Measurements from ENCODE around the gene FN3K. TPM values are rescaled to one million over a fixed set of nuclear protein-coding genes. Genes with fewer than 3 reads are reported as not detected.
A peak's percentile ranks its signal among the peaks of the same experiment; 100 is the strongest.
"Not testable (repeated sequence)": the region's sequence is repeated elsewhere in the genome, so short reads cannot be mapped to it uniquely, and the experiment has no call there.

The FN3K gene
- total RNA-seq, 2 experiments from 2014 or later: 1.7 to 1.9 TPM

DNA sequence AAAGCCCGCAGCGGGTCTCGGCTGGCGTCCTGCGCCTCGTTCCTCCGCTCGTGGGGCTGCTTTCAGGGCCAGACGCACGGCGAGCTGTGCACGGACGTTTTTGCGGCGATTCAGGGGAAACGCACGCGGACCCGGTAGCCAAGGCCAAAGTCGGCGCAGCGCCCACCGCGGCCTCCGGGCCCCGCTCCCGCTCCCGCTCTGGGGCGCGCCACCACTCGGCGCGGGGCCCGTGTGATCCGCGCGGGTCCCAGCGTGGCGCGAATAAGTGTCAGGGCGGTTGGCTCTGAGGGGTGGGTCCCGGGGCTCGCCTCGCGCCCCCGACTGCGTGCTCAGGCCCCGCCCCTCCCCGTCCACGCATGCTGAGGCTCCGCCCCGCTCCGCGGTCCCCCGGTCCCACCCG, 15.8 kb downstream of the FN3K start:
- no peaks in the 10 kb centered on the region for H3K27me3 Mint-ChIP-seq (ENCODE audit: low read depth)
- H3K4me3 Mint-ChIP-seq: peak overlapping the region; percentile 22
- ChIA-PET POLR2A (no interaction called here), CTCF (no interaction called here)
- no peaks in the 10 kb centered on the region for H3K9me3 Mint-ChIP-seq (ENCODE audit: insufficient read depth)
- ATAC-seq (peak; percentile 62), DNase-seq (no peak)
- H3K4me1 Mint-ChIP-seq (ENCODE audit: low read depth): peaks cover 29% of the 10 kb centered on the region
- peaks cover 5% of the 10 kb centered on the region for H3K36me3 Mint-ChIP-seq (ENCODE audit: low read depth)
- H3K27ac Mint-ChIP-seq: no peak overlapping the region

GRCh38 chr17:82751571-82752370, 16.4 kb downstream of the FN3K start, which contains the start of gene TBCD:
TSS of gene TBCD (plus strand) at chr17:82752065. CDS start at chr17:82752194, 129 bp downstream.
- H3K36me3 Mint-ChIP-seq (ENCODE audit: low read depth): peaks cover 7% of the 10 kb centered on the region
- ChIA-PET POLR2A (no interaction called here), CTCF (no interaction called here)
- H3K9me3 Mint-ChIP-seq (ENCODE audit: insufficient read depth): no peaks in the 10 kb centered on the region
- peak within 1 kb of the TSS; percentile 83 for H3K4me3 Mint-ChIP-seq
- no peaks in the 10 kb centered on the region for H3K27me3 Mint-ChIP-seq (ENCODE audit: low read depth)
- H3K27ac Mint-ChIP-seq: peak within 1 kb of the TSS; percentile 69
- ATAC-seq (peak; percentile 87), DNase-seq (peak; percentile 90)
- peaks cover 29% of the 10 kb centered on the region for H3K4me1 Mint-ChIP-seq (ENCODE audit: low read depth)

- H3K36me3 Mint-ChIP-seq (ENCODE audit: low read depth): peaks cover 12% of the 10 kb centered on the region
- DNase-seq (peak; percentile 37), ATAC-seq (peak; percentile 38)
- H3K9me3 Mint-ChIP-seq (ENCODE audit: insufficient read depth): no peaks in the 10 kb centered on the region
- H3K4me1 Mint-ChIP-seq (ENCODE audit: low read depth): peaks cover 29% of the 10 kb centered on the region
- POLR2A ChIA-PET: no interaction called here
- no peaks in the 10 kb centered on the region for H3K27me3 Mint-ChIP-seq (ENCODE audit: low read depth)
- CTCF ChIA-PET: interaction anchor here (1.2 kb wide), 1 partner anchor 14 kb away, joined by 3 read pairs; no protein-coding TSS in a partner anchor
- H3K4me3 Mint-ChIP-seq: peak overlapping the region; percentile 82
- H3K27ac Mint-ChIP-seq: peak overlapping the region; percentile 60
Measured at GRCh38 chr17:82752371-82753200, 17.2 kb downstream of the FN3K start.

GRCh38 chr17:82753201-82753464, 17.7 kb downstream of the FN3K start:
- Mint-ChIP-seq H3K27me3 (ENCODE audit: low read depth) (no peaks in the 10 kb centered on the region), H3K36me3 (ENCODE audit: low read depth) (peaks cover 12% of the 10 kb centered on the region), H3K27ac (peak overlapping the region; percentile 43), H3K4me1 (ENCODE audit: low read depth) (peaks cover 29% of the 10 kb centered on the region), H3K9me3 (ENCODE audit: insufficient read depth) (no peaks in the 10 kb centered on the region), H3K4me3 (peak overlapping the region; percentile 82)
- ATAC-seq: no peak
- DNase-seq: no peak
- POLR2A ChIA-PET: no interaction called here
- CTCF ChIA-PET: interaction anchor here (1.2 kb wide), 1 partner anchor 13 kb away, joined by 3 read pairs; no protein-coding TSS in a partner anchor

- Mint-ChIP-seq H3K4me3 (peak overlapping the region; percentile 23), H3K27ac (no peak overlapping the region), H3K36me3 (ENCODE audit: low read depth) (peaks cover 12% of the 10 kb centered on the region), H3K4me1 (ENCODE audit: low read depth) (peaks cover 29% of the 10 kb centered on the region), H3K27me3 (ENCODE audit: low read depth) (no peaks in the 10 kb centered on the region), H3K9me3 (ENCODE audit: insufficient read depth) (no peaks in the 10 kb centered on the region)
- no peak for ATAC-seq
- CTCF ChIA-PET: interaction anchor here (0.7 to 1.1 kb wide), 3 partner anchors 9 to 86 kb away, joined by 3 to 4 read pairs (median 3); no protein-coding TSS in a partner anchor
- POLR2A ChIA-PET: no interaction called here
- DNase-seq: no peak
Measured at GRCh38 chr17:82754297-82755208, 19.1 kb downstream of the FN3K start.

DNA sequence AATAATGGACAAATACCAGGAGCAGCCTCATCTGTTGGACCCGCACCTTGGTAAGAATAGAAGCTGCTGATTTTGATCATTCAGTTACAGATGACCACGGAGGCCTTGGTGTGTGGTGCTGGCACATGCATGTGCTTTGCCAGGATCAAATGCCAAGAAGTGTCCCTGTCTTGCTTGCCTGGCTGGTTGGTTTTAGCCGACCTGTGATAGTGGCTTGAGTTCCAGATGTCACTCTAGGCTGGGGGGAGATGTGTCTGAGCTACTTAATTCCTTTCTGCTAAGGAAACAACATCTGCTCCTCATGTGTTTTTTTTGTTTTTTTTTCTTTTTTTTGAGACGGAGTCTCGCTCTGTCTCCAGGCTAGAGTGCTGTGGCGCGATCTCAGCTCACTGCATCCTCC, 20.8 kb downstream of the FN3K start:
- Mint-ChIP-seq H3K27me3 (ENCODE audit: low read depth) (no peaks in the 10 kb centered on the region), H3K4me3 (no peak overlapping the region), H3K36me3 (ENCODE audit: low read depth) (peaks cover 12% of the 10 kb centered on the region), H3K4me1 (ENCODE audit: low read depth) (peaks cover 29% of the 10 kb centered on the region), H3K9me3 (ENCODE audit: insufficient read depth) (no peaks in the 10 kb centered on the region), H3K27ac (no peak overlapping the region)
- DNase-seq: no peak
- no peak for ATAC-seq
- CTCF ChIA-PET: interaction anchor here (0.5 kb wide), 1 partner anchor 12 kb away, joined by 3 read pairs; no protein-coding TSS in a partner anchor
- POLR2A ChIA-PET: no interaction called here

- Mint-ChIP-seq H3K4me3 (no peak overlapping the region), H3K36me3 (ENCODE audit: low read depth) (peaks cover 34% of the 10 kb centered on the region), H3K4me1 (ENCODE audit: low read depth) (peaks cover 14% of the 10 kb centered on the region), H3K9me3 (ENCODE audit: insufficient read depth) (no peaks in the 10 kb centered on the region), H3K27ac (peak overlapping the region; percentile 37), H3K27me3 (ENCODE audit: low read depth) (no peaks in the 10 kb centered on the region)
- ATAC-seq (no peak), DNase-seq (no peak)
- POLR2A ChIA-PET: interaction anchor here (0.6 kb wide), 1 partner anchor 8 kb away, joined by 3 read pairs; no protein-coding TSS in a partner anchor
- CTCF ChIA-PET: interaction anchor here (0.7 to 1.6 kb wide), 5 partner anchors 10 to 97 kb away, joined by 3 to 8 read pairs (median 3); no protein-coding TSS in a partner anchor
Measured at GRCh38 chr17:82765371-82765770, 30.0 kb downstream of the FN3K start.

DNA sequence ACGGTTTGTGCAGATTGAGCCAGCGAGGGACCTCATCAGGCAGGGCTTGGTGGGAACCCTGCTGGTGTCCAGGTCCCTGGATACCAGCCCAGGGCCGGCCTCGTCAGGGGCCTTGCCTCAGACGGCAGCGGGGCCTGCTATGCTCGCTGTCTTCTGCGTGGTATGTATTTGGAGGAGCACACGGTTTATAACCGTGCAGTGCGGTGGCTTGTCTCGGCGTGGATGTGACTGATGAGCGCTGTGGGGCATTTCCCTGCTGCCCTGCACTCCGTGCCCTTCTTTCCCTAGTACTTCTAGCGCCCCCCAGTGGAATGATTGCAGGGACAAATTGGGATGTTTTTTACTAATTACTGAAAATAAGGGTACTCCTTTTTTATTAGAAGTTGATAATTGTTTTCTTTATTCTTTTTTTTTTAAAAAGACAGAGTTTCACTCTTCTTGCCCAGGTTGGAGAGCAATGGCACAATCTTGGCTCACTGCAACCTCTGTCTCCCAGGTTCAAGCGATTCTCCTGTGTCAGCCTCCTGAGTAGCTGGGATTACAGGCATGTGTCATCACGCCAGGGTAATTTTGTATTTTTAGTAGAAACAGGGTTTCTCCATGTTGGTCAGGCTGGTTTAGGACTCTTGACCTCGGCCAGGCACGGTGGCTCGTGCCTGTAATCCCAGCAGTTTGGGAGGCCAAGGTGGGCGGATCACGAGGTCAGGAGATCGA, 31.8 kb downstream of the FN3K start:
- no peaks in the 10 kb centered on the region for H3K27me3 Mint-ChIP-seq (ENCODE audit: low read depth)
- H3K9me3 Mint-ChIP-seq (ENCODE audit: insufficient read depth): no peaks in the 10 kb centered on the region
- peaks cover 39% of the 10 kb centered on the region for H3K36me3 Mint-ChIP-seq (ENCODE audit: low read depth)
- CTCF ChIA-PET: interaction anchor here (0.7 to 1.6 kb wide), 5 partner anchors 8 to 99 kb away, joined by 3 to 8 read pairs (median 4); no protein-coding TSS in a partner anchor
- DNase-seq (peak; percentile 51), ATAC-seq (no peak)
- no peak overlapping the region for H3K27ac Mint-ChIP-seq
- H3K4me1 Mint-ChIP-seq (ENCODE audit: low read depth): peaks cover 16% of the 10 kb centered on the region
- POLR2A ChIA-PET: no interaction called here
- no peak overlapping the region for H3K4me3 Mint-ChIP-seq

DNA sequence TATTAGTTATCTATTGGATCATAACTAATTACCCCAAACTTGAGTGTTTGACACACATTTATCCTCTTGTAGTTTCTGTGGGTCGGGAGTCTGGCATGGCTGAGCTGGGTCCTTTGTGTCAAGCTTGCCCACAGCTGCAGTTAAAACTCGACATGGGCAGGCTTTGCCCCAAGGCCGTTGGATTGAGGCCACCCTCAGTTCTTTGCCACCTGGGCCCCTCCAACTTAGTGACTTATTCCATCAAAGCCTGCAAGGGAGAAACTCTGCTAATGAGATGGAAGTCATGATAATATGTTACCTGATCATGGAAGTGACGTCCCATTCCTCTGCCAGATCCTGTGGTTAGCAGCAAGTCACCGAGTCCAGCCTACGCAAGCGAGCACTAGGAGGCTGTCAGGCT, 33.6 kb downstream of the FN3K start:
- Mint-ChIP-seq H3K9me3 (ENCODE audit: insufficient read depth) (no peaks in the 10 kb centered on the region), H3K4me1 (ENCODE audit: low read depth) (peaks cover 17% of the 10 kb centered on the region), H3K27me3 (ENCODE audit: low read depth) (no peaks in the 10 kb centered on the region), H3K4me3 (no peak overlapping the region), H3K27ac (no peak overlapping the region), H3K36me3 (ENCODE audit: low read depth) (peaks cover 49% of the 10 kb centered on the region)
- ATAC-seq (no peak), DNase-seq (no peak)
- POLR2A ChIA-PET: no interaction called here
- CTCF ChIA-PET: interaction anchor here (1.2 to 1.3 kb wide), 2 partner anchors 13 to 101 kb away, joined by 3 to 5 read pairs; no protein-coding TSS in a partner anchor

GRCh38 chr17:82772026-82772425, 36.6 kb downstream of the FN3K start:
- ATAC-seq (no peak), DNase-seq (no peak)
- Mint-ChIP-seq H3K9me3 (ENCODE audit: insufficient read depth) (no peaks in the 10 kb centered on the region), H3K4me3 (no peak overlapping the region), H3K4me1 (ENCODE audit: low read depth) (peaks cover 30% of the 10 kb centered on the region), H3K27ac (no peak overlapping the region), H3K27me3 (ENCODE audit: low read depth) (no peaks in the 10 kb centered on the region), H3K36me3 (ENCODE audit: low read depth) (peaks cover 42% of the 10 kb centered on the region)
- POLR2A ChIA-PET: no interaction called here
- CTCF ChIA-PET: interaction anchor here (1.1 kb wide), 1 partner anchor 10 kb away, joined by 4 read pairs; no protein-coding TSS in a partner anchor

- H3K9me3 Mint-ChIP-seq (ENCODE audit: insufficient read depth); ATAC-seq; POLR2A ChIA-PET; H3K4me3 Mint-ChIP-seq; H3K27me3 Mint-ChIP-seq (ENCODE audit: low read depth); DNase-seq: not testable (repeated sequence)
- H3K4me1 Mint-ChIP-seq (ENCODE audit: low read depth): peaks cover 32% of the 10 kb centered on the region
- CTCF ChIA-PET: interaction anchor here (1.1 to 3.2 kb wide), 2 partner anchors 95 to 105 kb away, joined by 3 to 18 read pairs; no protein-coding TSS in a partner anchor
- H3K36me3 Mint-ChIP-seq (ENCODE audit: low read depth): peaks cover 32% of the 10 kb centered on the region
- peak overlapping the region; percentile 84 for H3K27ac Mint-ChIP-seq
Measured at GRCh38 chr17:82774456-82774855, 39.0 kb downstream of the FN3K start.
